ENCODE data around the gene HYAL3.

DNA sequence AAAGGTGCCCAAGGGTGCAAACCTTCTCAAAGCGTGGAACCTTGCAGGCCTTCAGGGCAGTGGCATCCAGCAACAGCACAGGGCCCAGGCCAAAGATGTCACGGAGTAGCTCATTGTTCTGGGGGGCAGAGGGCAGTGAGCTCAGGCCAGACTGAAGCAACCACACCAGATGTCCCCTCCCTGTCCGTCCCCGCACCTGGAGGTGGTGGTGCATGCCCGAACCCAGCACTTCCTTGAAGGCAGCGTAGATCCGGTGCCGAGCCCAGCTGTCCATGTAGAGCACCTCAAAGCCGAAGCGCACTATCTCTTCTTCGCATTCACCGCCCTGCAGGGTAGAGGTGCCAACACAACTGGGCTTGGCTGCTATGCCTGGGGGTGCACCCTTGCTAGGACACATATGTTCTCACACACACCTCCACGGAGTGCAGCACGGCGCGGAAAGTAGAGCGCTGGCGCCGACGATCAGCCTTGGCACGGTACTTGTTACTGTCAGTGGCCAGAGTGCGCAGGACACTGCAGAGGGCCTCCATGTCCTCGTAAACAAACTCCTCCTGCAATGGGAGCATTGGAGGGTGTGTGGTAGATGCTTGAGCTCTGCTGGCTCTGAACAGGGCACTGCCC is 10.7 kb downstream of the HYAL3 start:
- TF ChIP-seq EZH2 (IDR thresholded peaks at IDR 0.05; ENCODE audit: borderline replicate concordance, insufficient read depth, low read length, poor library complexity, severe bottlenecking) (no peak), POLR2AphosphoS5 (IDR thresholded peaks at IDR 0.05) (no peak)
- TF ChIP-seq, protein P1, sequence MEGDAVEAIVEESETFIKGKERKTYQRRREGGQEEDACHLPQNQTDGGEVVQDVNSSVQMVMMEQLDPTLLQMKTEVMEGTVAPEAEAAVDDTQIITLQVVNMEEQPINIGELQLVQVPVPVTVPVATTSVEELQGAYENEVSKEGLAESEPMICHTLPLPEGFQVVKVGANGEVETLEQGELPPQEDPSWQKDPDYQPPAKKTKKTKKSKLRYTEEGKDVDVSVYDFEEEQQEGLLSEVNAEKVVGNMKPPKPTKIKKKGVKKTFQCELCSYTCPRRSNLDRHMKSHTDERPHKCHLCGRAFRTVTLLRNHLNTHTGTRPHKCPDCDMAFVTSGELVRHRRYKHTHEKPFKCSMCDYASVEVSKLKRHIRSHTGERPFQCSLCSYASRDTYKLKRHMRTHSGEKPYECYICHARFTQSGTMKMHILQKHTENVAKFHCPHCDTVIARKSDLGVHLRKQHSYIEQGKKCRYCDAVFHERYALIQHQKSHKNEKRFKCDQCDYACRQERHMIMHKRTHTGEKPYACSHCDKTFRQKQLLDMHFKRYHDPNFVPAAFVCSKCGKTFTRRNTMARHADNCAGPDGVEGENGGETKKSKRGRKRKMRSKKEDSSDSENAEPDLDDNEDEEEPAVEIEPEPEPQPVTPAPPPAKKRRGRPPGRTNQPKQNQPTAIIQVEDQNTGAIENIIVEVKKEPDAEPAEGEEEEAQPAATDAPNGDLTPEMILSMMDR (IDR thresholded peaks at IDR 0.05; ENCODE audit: poor library complexity, severe bottlenecking), result no peak
- TF ChIP-seq, protein P2, sequence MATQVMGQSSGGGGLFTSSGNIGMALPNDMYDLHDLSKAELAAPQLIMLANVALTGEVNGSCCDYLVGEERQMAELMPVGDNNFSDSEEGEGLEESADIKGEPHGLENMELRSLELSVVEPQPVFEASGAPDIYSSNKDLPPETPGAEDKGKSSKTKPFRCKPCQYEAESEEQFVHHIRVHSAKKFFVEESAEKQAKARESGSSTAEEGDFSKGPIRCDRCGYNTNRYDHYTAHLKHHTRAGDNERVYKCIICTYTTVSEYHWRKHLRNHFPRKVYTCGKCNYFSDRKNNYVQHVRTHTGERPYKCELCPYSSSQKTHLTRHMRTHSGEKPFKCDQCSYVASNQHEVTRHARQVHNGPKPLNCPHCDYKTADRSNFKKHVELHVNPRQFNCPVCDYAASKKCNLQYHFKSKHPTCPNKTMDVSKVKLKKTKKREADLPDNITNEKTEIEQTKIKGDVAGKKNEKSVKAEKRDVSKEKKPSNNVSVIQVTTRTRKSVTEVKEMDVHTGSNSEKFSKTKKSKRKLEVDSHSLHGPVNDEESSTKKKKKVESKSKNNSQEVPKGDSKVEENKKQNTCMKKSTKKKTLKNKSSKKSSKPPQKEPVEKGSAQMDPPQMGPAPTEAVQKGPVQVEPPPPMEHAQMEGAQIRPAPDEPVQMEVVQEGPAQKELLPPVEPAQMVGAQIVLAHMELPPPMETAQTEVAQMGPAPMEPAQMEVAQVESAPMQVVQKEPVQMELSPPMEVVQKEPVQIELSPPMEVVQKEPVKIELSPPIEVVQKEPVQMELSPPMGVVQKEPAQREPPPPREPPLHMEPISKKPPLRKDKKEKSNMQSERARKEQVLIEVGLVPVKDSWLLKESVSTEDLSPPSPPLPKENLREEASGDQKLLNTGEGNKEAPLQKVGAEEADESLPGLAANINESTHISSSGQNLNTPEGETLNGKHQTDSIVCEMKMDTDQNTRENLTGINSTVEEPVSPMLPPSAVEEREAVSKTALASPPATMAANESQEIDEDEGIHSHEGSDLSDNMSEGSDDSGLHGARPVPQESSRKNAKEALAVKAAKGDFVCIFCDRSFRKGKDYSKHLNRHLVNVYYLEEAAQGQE (IDR thresholded peaks at IDR 0.05; ENCODE audit: borderline replicate concordance), result no peak
